B cell (primary cell): ENCODE measurements around the gene MYT1.

Source experiments
- EZH2 ChIP-seq: IDR thresholded peaks from 2 replicates; pipeline ENCODE4 v1.6.1; 2012; ENCODE audit warnings: borderline replicate concordance, low read depth, mild to moderate bottlenecking, moderate library complexity, low read length; ENCODE audit not compliant: insufficient read depth, poor library complexity, severe bottlenecking
- TF ChIP-seq, protein P1 (sequence below): fragments of 200-600 bp; IDR thresholded peaks from one replicate; pipeline ENCODE4 v1.8.0; 2022; ENCODE audit warnings: antibody characterized with exemption, mild to moderate bottlenecking

DNA sequence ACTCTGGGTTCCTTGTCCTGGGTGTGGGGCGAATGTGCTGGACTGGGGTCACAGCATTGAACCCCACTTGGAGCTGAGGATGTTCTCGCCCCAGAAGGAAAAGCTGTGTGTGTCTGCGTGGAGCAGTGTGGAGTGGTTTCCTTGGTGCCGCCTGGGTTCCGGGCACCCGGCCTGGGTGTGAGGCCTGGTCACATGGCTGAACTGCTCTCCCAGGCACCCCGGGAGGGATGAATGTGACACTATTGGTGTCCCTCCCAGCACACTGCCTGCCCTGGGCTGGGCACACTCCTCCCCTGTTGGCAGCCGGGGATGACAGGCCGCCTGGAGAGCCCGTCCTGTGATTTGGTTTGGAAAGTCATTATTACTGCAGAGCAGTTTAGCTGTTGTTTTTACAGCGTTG is 12.3 kb downstream of the MYT1 start:
- no peak for TF ChIP-seq EZH2
- TF ChIP-seq, protein P1, sequence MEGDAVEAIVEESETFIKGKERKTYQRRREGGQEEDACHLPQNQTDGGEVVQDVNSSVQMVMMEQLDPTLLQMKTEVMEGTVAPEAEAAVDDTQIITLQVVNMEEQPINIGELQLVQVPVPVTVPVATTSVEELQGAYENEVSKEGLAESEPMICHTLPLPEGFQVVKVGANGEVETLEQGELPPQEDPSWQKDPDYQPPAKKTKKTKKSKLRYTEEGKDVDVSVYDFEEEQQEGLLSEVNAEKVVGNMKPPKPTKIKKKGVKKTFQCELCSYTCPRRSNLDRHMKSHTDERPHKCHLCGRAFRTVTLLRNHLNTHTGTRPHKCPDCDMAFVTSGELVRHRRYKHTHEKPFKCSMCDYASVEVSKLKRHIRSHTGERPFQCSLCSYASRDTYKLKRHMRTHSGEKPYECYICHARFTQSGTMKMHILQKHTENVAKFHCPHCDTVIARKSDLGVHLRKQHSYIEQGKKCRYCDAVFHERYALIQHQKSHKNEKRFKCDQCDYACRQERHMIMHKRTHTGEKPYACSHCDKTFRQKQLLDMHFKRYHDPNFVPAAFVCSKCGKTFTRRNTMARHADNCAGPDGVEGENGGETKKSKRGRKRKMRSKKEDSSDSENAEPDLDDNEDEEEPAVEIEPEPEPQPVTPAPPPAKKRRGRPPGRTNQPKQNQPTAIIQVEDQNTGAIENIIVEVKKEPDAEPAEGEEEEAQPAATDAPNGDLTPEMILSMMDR = no peak
